NCI-H1105 treated with DMSO at 0.1 percent for 48 hours (cell line): Measurements from ENCODE around the gene VEPH1.
"Not testable (repeated sequence)": the region's sequence is repeated elsewhere in the genome, so short reads cannot be mapped to it uniquely, and the experiment has no call there.

Experiments used
- DNase-seq: peaks from one replicate; lab custom pipeline; 2025; lab: John Stamatoyannopoulos, UW

VEPH1 gene

GRCh38 chr3:157348304-157349075, 154.7 kb downstream of the VEPH1 start:
- DNase-seq: not testable (repeated sequence)

GRCh38 chr3:157347577-157348303, 155.5 kb downstream of the VEPH1 start:
- DNase-seq: no peak

GRCh38 chr3:157336252-157337009, 166.8 kb downstream of the VEPH1 start:
- DNase-seq: no peak

GRCh38 chr3:157335233-157336076, 167.8 kb downstream of the VEPH1 start:
- DNase-seq: no peak

GRCh38 chr3:157333551-157333991, 169.6 kb downstream of the VEPH1 start:
- DNase-seq: no peak

GRCh38 chr3:157330206-157330605, 173.0 kb downstream of the VEPH1 start:
- DNase-seq: no peak

GRCh38 chr3:157329551-157329950, 173.7 kb downstream of the VEPH1 start:
- DNase-seq: no peak

GRCh38 chr3:157327837-157328236, 175.4 kb downstream of the VEPH1 start:
- DNase-seq: no peak

GRCh38 chr3:157327018-157327417, 176.2 kb downstream of the VEPH1 start:
- DNase-seq: no peak

- DNase-seq: not testable (repeated sequence)
Observed at GRCh38 chr3:157324869-157325268, 178.3 kb downstream of the VEPH1 start.

GRCh38 chr3:157323360-157323759, 179.9 kb downstream of the VEPH1 start:
- no peak for DNase-seq

GRCh38 chr3:157319672-157320071, 183.5 kb downstream of the VEPH1 start:
- no peak for DNase-seq

- no peak for DNase-seq
Observed at GRCh38 chr3:157318639-157319288, 184.5 kb downstream of the VEPH1 start.

- no peak for DNase-seq
Observed at GRCh38 chr3:157317895-157318294, 185.3 kb downstream of the VEPH1 start.

GRCh38 chr3:157313186-157313585, 190.0 kb downstream of the VEPH1 start:
- no peak for DNase-seq

- no peak for DNase-seq
Observed at GRCh38 chr3:157312376-157312745, 190.9 kb downstream of the VEPH1 start.

- DNase-seq: no peak
Observed at GRCh38 chr3:157311633-157312375, 191.4 kb downstream of the VEPH1 start.

- DNase-seq: no peak
Observed at GRCh38 chr3:157310329-157311052, 192.7 kb downstream of the VEPH1 start.

- no peak for DNase-seq
Observed at GRCh38 chr3:157306502-157306901, 196.7 kb downstream of the VEPH1 start.

- no peak for DNase-seq
Observed at GRCh38 chr3:157305392-157305791, 197.8 kb downstream of the VEPH1 start.
